ENCODE measurements around the gene METTL6.
A peak's percentile ranks its signal among the peaks of the same experiment; 100 is the strongest.
"Not testable (repeated sequence)": the region's sequence is repeated elsewhere in the genome, so short reads cannot be mapped to it uniquely, and the experiment has no call there.

Gene METTL6

DNA sequence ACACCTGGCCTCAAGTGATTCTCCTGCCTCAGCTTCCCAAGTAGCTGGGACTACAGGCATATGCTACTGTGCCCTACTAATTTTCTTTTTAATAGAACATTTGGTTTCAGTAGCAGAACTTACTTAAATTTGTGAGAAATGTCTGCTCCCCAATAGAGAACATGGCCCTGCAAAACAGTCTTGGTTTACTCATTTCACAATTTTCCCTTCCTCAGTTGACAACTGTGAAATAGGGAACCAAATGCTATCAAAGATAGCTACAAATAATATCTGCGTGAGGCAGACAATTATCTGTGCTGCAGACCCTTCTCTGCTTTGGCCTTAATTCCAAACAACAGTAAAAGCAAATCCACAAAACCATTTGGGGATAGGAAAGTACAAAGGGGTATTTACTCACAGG lies 22.6 kb downstream of the METTL6 start:
- DNase-seq (ENCODE audit: low read depth in 2 of 2): no peak

GRCh38 chr3:15403965-15404364 lies 23.4 kb downstream of the METTL6 start:
- DNase-seq (ENCODE audit: low read depth in 2 of 2): no peak

DNA sequence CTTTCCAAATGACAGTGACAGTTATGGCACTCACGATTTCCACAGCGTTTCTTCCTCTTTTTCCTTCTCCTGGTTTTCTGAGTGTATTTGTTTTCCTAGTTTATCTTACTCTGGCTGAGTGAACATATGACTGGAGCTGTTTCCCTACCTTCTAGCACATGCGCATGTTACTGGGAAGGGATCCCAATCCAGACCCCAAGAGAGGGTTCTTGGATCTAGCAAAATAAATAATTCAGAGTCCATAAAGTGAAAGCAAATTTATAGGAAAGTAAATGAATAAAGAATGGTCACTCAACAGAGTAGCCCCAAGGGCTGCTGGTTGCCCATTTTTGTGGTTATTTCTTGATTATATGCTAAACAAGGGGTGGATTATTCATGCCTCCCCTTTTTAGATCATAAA lies 23.8 kb downstream of the METTL6 start:
- no peak for DNase-seq (ENCODE audit: low read depth in 2 of 2)

DNA sequence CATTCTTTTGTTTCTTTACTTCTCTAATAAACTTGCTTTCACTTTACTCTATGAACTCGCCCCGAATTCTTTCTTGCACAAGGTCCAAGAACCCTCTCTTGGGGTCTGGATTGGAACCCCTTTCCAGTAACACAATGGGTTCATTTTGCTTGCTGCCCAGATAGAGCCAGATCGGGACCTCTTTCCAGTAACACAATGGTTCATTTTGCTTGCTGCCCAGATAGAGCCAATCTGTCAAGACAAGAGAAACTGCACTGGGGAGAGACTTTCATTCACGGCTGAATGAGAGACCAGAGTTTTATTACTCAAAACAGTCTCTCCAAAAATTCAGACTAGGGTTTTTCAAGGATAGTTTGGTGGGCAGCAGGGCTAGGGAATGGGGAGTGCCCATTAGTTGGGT lies 25.4 kb downstream of the METTL6 start:
- no peak for DNase-seq (ENCODE audit: low read depth in 2 of 2)

- no peak for DNase-seq (ENCODE audit: low read depth in 2 of 2)
Measured at GRCh38 chr3:15399970-15400369, 27.4 kb downstream of the METTL6 start.

GRCh38 chr3:15398731-15399133 lies 28.6 kb downstream of the METTL6 start:
- DNase-seq (ENCODE audit: low read depth in 2 of 2): not testable (repeated sequence)

DNA sequence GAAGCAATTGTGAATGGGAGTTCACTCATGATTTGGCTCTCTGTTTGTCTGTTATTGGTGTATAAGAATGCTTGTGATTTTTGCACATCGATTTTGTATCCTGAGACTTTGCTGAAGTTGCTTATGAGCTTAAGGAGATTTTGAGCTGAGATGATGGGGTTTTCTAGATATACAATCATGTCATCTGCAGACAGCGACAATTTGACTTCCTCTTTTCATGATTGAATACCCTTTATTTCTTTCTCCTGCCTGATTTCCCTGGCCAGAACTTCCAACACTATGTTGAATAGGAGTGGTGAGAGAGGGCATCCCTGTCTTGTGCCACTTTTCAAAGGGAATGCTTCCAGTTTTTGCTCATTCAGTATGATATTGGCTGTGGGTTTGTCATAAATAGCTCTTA lies 34.1 kb downstream of the METTL6 start:
- DNase-seq (ENCODE audit: low read depth in 2 of 2): not testable (repeated sequence)

- no peak for DNase-seq (ENCODE audit: low read depth in 2 of 2)
Measured at GRCh38 chr3:15391007-15391406, 36.3 kb downstream of the METTL6 start.

- no peak for DNase-seq (ENCODE audit: low read depth in 2 of 2)
Measured at GRCh38 chr3:15390460-15390859, 36.9 kb downstream of the METTL6 start.

DNA sequence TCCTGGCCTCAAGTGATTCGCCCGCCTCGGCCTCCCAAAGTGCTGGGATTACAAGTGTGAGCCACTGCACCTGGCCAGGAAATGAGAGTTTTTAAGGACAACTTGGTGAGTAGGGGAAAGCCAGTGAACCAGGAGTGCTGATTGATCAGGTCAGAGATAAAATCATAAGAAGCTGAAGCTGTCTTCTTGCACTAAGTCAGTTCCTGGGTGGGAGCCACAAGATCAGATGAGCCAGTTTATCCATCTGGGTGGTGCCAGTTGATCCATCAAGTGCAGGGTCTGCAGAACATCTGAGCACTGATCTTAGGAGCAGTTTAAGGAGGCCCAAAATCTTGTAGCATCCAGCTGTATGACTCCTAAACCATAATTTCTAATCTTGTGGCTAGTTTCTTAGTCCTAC lies 39.0 kb downstream of the METTL6 start:
- not testable (repeated sequence) for DNase-seq (ENCODE audit: low read depth in 2 of 2)

- no peak for DNase-seq (ENCODE audit: low read depth in 2 of 2)
Measured at GRCh38 chr3:15387735-15388134, 39.6 kb downstream of the METTL6 start.

GRCh38 chr3:15387171-15387581 lies 40.2 kb downstream of the METTL6 start:
- DNase-seq (ENCODE audit: low read depth in 2 of 2): no peak

- DNase-seq (ENCODE audit: low read depth in 2 of 2): not testable (repeated sequence)
Measured at GRCh38 chr3:15386654-15386955, 40.7 kb downstream of the METTL6 start.

DNA sequence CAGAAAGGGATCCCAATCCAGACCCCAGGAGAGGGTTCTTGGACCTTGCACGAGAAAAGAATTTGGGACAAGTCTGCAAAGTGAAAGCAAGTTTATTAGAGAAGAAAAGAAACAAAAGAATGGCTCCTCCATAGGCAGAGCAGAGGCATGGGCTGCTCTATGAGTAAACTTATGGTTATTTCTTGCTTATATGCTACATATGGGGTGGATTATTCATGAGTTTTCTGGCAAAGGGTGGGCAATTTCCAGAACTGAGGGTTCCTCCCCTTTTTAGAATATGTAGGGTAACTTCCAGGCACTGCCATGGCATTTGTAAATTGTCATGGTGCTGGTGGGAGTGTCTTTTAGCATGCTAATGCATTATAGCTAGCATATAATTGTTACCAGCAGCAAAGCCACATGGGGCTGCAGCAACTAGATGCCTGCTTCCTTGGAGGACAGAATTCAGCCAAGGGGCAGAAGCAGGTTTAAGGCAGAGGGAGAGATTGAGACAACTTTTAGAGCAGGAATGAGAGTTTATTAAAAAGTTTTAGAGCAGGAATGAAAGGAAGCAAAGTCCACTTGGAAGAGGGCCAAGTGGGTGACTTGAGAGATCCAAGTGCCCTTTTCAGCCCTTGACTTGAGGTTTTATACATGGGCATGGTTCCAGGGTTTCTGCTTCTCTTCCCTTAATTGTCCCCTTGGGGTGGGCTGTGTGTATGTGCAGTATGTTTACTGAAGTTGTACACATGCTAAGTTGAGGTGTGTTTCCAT lies 41.3 kb downstream of the METTL6 start:
- no peak for DNase-seq (ENCODE audit: low read depth in 2 of 2)

- not testable (repeated sequence) for DNase-seq (ENCODE audit: low read depth in 2 of 2)
Measured at GRCh38 chr3:15385238-15385695, 42.1 kb downstream of the METTL6 start.

- no peak for DNase-seq (ENCODE audit: low read depth in 2 of 2)
Measured at GRCh38 chr3:15384510-15385237, 42.7 kb downstream of the METTL6 start.

GRCh38 chr3:15382405-15382923 lies 44.9 kb downstream of the METTL6 start:
- DNase-seq (ENCODE audit: low read depth in 2 of 2): no peak

DNA sequence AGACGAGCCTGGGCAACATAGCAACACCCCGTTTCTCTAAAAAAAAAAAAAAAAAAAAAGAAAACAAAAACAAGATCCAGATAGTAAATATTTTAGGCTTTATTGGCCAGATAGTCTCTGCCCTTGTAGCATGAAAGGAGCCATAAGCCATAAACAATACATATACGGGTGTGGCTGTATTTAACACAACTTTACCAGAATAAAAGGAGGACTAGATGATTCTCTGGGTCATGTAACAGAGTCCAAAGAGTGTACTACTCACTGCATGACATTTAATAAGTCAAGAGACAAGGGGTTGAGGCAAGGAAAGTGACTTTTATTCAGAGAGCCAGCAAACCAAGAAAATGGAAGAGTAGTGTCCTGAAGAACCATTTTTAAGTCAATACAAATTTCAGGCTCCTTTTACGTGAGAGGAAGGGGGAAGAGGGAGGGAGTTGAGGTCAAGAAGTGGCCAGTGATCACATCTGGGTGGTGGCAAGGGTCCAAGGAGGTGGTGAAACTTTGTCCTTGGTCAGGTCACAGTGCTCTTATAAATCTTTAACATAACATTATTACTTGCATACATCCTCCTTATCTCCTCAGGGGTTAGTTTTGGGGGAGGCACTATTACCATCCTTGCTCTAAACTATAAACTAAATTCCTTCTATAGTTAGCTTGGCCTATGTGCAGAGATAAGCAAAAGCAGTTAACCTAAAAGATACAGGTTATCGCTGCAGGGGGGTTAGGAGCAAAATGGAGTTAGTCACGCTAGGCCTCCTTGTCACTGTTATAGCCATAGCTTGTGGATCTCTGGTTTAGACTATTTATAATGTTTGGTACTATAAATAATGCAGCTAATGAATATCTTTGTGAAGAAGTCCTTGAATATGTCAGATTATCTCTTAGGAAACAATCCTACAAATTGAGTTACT lies 46.1 kb downstream of the METTL6 start:
- no peak for DNase-seq (ENCODE audit: low read depth in 2 of 2)

GRCh38 chr3:15377961-15378791 lies 49.2 kb downstream of the METTL6 start:
- DNase-seq (ENCODE audit: low read depth in 2 of 2): peak; percentile 86 to 91

GRCh38 chr3:15375461-15376000 lies 51.8 kb downstream of the METTL6 start:
- DNase-seq (ENCODE audit: low read depth in 2 of 2): no peak

GRCh38 chr3:15372918-15373317 lies 54.4 kb downstream of the METTL6 start:
- DNase-seq (ENCODE audit: low read depth in 2 of 2): no peak

Measured in stimulated activated CD4-positive, alpha-beta T cell treated with anti-CD3 and anti-CD28 coated beads, Interleukin-4, amount 100 ng/mL, for 48 hours (primary cell).